HG02588 (cell line): ENCODE measurements around the gene IFI30.
A peak's percentile ranks its signal among the peaks of the same experiment; 100 is the strongest.

Experiments
- ATAC-seq: cut with Tn5 transposase; IDR thresholded peaks from one replicate; pipeline ENCODE4 v1.9.1; 2021; ENCODE audit warnings: mild to moderate bottlenecking, moderate library complexity; ENCODE audit not compliant: unreplicated experiment

Gene IFI30

DNA sequence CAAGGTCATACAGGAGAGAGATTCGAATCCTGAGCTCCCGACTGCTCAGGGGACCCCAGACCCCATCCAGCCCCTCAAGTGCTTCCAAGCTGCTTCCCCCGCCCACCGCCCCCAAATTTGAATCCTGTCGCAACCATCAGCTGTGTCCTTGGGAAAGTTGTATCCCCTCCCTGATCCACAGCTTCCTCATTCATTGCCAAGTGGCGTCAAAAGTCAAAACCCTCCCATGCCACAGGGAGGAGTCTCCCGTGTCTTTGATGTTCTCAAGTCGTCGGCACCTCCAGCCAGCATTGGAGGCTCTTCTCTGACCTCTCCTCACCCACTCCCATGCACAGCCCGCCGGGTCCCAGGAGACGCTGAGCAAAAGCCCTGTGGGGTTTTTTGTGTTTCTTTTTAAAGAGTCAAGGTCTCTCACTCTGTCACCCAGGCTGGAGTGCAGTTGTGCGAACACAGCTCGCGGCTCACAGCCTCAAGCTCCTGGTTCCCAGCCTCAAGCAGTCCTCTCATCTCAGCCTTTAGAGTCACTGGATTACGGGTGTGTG lies 2.8 kb upstream of the IFI30 start:
- no peak for ATAC-seq

DNA sequence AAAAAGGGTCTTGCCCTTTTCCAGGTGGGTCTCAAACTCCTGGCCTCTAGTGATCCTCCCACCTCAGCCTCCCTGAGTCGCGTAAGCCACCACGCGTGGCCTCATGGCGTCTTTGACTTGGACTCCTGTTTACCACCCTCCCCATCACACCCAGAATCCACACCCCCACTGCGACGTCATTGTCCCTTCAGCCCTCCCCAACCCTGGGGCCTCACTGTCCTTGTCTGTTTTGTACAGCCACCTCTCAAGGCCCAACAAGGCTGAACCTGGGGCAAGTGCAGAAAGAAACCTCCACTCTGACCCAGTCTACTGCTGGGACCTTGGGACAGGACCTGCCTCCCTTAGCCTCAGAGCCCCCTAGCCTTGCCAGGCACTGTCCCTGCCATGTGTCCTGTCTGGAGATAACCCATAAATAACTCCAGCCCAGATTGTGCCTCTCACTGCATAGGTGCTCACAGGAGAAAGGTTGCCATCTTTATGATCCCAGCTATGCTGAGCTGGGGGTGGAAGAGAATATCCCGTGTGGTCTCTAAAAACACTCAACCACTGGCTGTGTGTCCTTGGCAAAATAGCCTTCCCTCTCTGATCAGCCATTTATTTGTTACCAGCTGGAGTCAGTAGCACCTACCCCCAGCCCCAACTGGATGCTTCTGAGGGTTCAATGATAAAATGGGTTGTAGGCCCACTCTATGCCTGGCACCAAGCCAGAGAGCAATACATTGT lies 1.8 kb upstream of the IFI30 start:
- ATAC-seq, result no peak

- ATAC-seq, result no peak
Measured at GRCh38 chr19:18172331-18173053, 1.1 kb upstream of the IFI30 start.

DNA sequence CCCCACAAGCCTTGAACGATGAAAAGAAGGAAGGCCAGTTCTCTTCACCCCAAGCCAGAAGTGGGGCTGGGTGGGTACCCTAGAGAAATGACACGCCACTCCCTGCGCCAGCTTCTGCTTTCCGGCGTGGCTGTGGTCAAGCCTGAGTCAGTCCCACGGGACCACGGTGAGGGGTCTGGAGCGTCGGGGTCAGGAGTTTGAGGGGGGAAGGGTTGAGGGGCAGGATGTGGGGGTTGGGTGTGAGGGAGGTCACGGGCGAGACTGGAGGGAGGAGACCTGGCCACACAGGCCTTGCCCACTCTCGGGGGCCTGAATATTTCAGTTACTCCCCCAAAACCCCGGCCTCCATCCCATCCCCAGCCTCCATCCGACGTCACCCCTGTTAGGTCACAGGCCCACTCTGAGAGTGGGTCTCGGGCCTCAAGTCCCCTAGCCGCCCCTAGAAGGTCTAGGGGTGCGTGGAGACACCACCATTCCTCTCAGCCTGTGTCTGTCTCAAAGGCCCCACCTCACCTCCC lies 500 bp upstream of the IFI30 start:
- ATAC-seq, result peak; percentile 5

DNA sequence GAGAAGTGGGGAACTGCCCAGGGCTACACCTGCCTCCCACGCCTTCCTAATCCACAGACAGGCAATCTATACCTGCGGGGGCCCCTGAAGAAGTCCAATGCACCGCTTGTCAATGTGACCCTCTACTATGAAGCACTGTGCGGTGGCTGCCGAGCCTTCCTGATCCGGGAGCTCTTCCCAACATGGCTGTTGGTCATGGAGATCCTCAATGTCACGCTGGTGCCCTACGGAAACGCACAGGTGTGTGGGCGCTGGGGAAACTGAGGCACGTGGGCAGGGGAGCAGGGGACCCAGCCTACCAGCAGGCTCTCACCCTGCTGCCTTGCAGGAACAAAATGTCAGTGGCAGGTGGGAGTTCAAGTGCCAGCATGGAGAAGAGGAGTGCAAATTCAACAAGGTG lies 1.4 kb downstream of the IFI30 start:
- ATAC-seq, result no peak

DNA sequence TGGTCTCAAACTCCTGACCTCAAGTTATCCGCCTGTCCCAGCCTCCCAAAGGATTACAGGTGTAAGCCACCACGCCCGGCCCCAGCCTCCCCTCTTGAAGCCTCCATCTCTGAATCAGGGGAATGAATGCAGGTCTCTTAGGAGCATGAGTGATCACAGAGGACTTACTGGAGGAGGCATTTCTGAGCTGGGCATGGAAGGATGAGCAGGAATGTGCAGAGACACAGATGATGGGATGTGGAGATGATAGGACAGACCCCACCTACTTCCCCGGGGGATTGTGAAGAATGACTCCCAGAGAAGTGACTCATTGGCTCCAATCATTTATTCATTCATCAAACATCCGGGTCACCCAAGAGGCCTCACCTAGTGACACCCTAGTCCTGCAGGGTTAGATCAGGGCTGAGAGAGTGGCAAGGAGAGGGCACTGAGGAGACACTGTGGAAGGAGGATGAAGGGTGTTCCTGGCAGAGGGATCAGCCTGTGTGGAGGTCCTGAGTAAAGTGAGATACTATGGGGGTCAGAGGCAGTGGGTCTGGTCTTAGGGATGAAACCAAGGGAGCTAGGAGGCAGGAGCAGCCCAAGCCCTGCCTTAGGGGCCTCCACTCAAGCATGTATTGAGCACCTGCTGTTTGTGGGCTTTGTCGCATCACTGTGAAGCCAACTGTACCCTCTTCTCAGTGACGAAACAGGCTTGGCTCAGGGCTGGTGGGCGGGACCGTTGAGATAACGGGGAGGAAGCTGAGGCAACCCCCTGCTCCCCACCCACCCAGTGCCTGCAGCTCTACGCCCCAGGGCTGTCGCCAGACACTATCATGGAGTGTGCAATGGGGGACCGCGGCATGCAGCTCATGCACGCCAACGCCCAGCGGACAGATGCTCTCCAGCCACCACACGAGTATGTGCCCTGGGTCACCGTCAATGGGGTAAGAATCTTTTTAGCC lies 3.0 kb downstream of the IFI30 start:
- no peak for ATAC-seq

GRCh38 chr19:18179957-18180356 lies 6.3 kb downstream of the IFI30 start:
- no peak for ATAC-seq

DNA sequence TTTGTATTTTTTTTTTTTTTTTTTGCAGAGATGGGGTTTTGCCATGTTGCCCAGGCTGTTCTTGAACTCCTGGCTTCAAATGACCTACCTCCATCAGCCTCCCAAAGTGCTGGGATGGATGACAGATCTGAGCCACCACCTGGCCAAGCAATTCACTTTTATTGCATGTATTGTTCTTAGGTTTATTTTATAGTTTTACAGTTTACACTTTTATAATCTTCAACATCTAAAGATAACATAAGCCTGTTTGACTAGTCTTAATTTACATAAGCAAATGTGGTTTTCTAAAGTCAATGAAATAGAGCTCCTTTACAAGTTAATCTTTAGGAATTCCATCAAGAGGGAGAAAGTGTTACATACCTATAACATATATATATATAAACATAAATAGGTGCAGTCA lies 9.9 kb downstream of the IFI30 start:
- no peak for ATAC-seq

- ATAC-seq, result no peak
Measured at GRCh38 chr19:18185538-18185937, 11.9 kb downstream of the IFI30 start.

GRCh38 chr19:18190278-18190677 lies 16.7 kb downstream of the IFI30 start:
- ATAC-seq, result no peak

DNA sequence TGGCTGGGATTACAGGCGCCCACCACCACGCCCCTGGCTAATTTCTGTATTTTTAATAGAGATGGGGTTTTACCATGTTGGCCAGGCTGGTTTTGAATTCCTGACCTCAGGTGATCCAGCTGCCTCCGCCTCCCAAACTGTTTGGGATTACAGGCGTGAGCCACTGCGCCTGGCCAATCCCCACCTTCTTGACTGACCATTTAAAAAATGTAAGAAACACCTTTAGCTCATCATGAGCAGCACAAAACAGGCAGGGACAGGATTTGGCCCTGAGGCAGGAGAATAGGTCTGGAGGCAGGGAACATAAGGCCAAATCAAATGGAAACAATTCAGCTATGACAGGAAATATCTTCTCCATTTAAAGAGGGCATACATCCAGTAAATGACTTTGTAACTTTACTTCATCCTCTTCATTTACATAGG lies 18.0 kb downstream of the IFI30 start:
- no peak for ATAC-seq

GRCh38 chr19:18192673-18193387 lies 19.2 kb downstream of the IFI30 start, which contains the start of gene MPV17L2:
MPV17L2 (plus strand) TSS chr19:18193218; CDS start chr19:18193282, 64 bp downstream.
- ATAC-seq, result peak; percentile 84

DNA sequence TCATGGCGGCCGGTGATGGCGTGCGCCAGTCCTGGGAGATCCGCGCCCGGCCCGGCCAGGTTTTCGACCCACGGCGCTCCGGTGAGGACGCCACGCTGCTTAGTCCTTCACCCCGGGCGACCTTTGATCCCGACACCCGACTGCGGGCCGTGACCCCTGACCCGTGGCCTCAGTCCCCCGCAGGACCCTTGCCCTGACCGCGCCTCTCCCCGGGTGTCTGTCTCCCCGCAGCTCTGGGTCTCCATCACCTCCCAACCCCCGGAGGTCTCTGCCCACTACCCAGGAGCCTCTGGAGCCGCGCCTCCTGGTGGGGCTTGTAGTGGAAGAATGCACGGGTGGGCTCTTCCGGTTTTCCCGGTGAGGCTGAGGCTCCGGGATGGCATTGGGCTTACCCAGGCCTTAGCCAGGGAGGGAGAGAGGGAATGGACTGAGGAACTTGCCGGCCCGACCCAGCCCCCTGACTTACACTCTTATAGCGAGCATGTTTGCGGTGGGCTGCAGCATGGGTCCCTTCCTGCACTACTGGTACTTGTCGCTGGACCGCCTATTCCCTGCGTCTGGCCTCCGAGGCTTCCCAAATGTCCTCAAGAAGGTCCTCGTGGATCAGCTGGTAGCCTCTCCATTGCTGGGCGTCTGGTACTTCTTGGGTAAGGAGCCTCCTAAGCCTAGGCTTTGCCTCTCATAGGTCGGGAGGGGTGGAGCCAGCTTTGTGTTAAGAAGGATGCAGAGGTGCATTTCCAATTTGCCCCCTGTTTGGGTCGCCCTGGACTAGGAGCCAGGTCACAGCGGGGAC lies 20.0 kb downstream of the IFI30 start:
- no peak for ATAC-seq

DNA sequence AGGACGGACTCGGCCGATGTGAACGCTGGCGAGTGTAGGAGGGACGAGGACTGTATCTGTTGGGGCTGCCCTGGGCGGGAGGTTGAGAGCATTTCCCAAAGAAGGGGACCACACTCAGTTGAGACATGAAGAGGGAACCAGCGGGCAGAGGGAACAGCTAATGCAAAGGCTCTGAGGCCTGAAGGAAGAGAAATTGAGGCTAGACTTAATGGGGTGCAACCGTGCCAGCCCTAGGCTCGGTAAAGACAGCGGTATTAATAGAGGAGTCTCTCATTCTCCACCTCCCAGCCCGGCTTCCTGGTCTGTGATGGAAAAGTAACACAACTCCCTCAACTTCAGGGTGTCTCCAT lies 20.5 kb downstream of the IFI30 start:
- no peak for ATAC-seq

DNA sequence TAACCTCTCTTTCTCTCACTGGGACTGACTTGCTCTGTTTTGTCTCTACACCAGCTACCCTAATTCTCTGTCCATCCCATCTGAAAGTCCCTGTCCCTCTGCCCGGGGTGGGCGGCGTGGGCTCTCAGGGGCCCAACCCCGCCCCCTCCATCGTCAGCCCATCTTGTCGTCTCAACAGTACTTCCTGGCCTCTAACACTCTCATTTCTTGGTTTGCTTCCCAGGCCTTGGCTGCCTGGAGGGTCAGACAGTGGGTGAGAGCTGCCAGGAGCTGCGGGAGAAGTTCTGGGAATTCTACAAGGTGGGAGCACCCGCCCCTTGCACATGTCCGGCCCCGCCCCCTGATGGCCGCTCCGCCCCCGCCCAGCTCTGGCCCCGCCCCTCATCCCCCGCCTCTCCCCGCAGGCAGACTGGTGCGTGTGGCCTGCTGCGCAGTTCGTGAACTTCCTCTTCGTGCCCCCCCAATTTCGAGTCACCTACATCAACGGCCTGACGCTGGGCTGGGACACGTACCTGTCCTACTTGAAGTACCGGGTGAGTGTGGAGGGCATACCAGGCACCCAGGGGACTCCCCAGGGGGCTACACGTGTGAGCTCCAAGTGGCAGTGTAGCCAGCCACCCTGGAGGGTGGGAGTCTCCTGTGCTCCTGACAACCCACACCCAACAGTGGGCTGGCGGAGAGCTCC lies 21.1 kb downstream of the IFI30 start:
- no peak for ATAC-seq

DNA sequence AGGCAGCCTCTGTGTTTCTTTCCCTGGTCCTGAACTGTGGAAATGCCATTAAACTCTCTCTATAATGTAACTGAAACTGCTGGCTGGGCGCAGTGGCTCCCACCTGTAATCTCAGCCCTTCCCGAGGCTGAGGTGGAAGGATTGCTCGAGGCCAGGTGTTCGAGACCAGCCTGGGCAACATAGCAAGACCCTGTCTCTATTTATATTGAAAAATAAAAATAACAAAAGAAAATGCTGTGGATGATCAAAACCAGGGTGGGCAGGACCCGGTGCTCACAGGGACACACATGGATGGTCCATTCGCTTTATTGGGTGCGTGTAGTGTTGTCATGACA lies 22.9 kb downstream of the IFI30 start:
- no peak for ATAC-seq

GRCh38 chr19:18197306-18197705 lies 23.7 kb downstream of the IFI30 start:
- ATAC-seq, result no peak

DNA sequence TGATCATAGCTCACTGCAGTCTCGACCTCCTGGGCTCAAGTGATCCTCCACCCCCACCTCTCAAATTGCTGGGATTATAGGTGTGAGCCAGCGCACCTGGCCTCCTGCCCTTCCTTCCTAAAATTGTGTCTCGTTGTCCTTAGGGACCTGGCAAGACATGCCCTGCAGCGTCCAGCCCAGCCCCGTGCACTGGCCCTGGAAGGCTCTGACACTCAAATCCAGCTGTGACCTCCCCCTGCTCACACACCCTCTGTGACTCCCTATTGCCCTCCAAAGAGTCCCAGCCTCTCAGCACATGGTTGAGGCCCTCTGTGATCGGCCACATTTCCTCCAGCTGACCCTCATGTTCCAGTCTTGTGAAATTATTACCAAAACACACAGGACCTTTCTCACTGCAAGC lies 24.3 kb downstream of the IFI30 start:
- ATAC-seq, result no peak

DNA sequence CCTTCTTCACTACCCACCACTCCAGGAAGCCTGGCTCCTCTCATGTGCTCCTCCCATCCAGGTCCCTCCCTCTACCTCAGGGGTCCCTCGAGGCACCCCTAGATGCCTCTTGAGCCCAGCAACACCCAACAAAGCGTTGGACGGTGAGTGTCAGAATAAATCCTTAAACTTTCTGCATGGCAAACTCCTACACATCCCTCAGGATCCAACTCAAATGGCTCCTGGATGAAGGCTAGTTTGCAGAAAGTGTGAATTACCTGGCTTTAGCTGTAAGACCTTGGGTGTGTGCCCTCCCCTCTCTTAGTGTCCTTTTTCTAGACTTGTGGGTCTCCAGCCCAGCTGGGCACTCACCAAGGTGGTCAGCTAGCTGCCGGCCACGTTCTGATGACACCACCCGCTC lies 24.8 kb downstream of the IFI30 start:
- no peak for ATAC-seq
